B cell (primary cell): ENCODE measurements around the gene RAC3. TPM values are rescaled to one million over a fixed set of nuclear protein-coding genes. Genes with fewer than 3 reads are reported as not detected.

Experiments
- ATAC-seq: fragments of 200-7000 bp; cut with Tn5 transposase; one replicate; pipeline ENCODE4 v1.10.0; 2021; ENCODE audit warnings: low read depth, mild to moderate bottlenecking, moderate number of reproducible peaks, moderate library complexity
- CTCF ChIA-PET: fragments of 350-600 bp; sonication (Branson Sonifier 250); formaldehyde crosslinking; loops from one replicate; lab custom pipeline; 2021; ENCODE audit warnings: antibody characterized with exemption, inconsistent platforms; lab: Charles Lee
- POLR2A ChIA-PET: fragments of 350-600 bp; sonication (Branson Sonifier 250); formaldehyde crosslinking; loops from one replicate; lab custom pipeline; 2021; ENCODE audit warnings: antibody characterized with exemption; lab: Charles Lee
- DNase-seq: peaks from one replicate; pipeline ENCODE4 v3.0.0; 2013
- H2AFZ ChIP-seq: 2 replicates; pipeline ENCODE4 v1.6.1; 2012; ENCODE audit warnings: mild to moderate bottlenecking, low read depth, low read length; ENCODE audit not compliant: insufficient read depth, poor library complexity, severe bottlenecking
- H3K27ac ChIP-seq, 2 donors: 1 replicate in 1 of 2; 2 replicates in 1 of 2; pipeline ENCODE4 v1.5.1; 2012 to 2013; ENCODE audit warnings: low read length in 2 of 2, mild to moderate bottlenecking in 2 of 2, moderate library complexity in 1 of 2
- H3K27me3 ChIP-seq, 4 experiments: fragments of 200-600 bp in 1 of 4; sonication (generic) in 1 of 4; replicated peaks in 1 of 4; 1 replicate in 2 of 4; 2 replicates in 2 of 4; pipeline versions ENCODE4 v1.6.1 to v1.7.0; 2013 to 2016; ENCODE audit warnings: low read length in 3 of 4, mild to moderate bottlenecking in 2 of 4, mixed read lengths in 1 of 4, moderate library complexity in 1 of 4; ENCODE audit not compliant: insufficient read depth in 4 of 4, control insufficient read depth in 3 of 4; ENCODE audit errors: control extremely low read depth in 1 of 4
- H3K36me3 ChIP-seq, 2 experiments: replicated peaks in 1 of 2; 1 replicate in 1 of 2; 2 replicates in 1 of 2; pipeline versions ENCODE4 v1.6.1 to v1.7.1; 2013; ENCODE audit warnings: low read length in 1 of 2; ENCODE audit not compliant: insufficient read depth in 2 of 2, control insufficient read depth in 1 of 2; ENCODE audit errors: control extremely low read depth in 1 of 2, extremely low read depth in 1 of 2
- H3K4me1 ChIP-seq, 2 donors: fragments of 200-600 bp in 1 of 2; sonication (generic) in 1 of 2; 1 replicate in 1 of 2; 2 replicates in 1 of 2; pipeline versions ENCODE4 v1.5.1 to v1.6.1; 2013 to 2017; ENCODE audit warnings: low read length in 2 of 2; ENCODE audit not compliant: control insufficient read depth in 2 of 2, insufficient read depth in 2 of 2
- H3K4me2 ChIP-seq: replicated peaks from 2 replicates; pipeline ENCODE3; 2012; ENCODE audit warnings: mild to moderate bottlenecking, low read depth, low read length; ENCODE audit not compliant: poor library complexity, severe bottlenecking
- H3K4me3 ChIP-seq, 5 experiments: fragments of 200-600 bp in 1 of 5; sonication (generic) in 1 of 5; 1 replicate in 3 of 5; 2 replicates in 2 of 5; pipeline versions ENCODE4 v1.5.1 to v1.7.0; 2011 to 2016; ENCODE audit warnings: low read length in 4 of 5, mild to moderate bottlenecking in 4 of 5, low read depth in 2 of 5, control low read depth in 1 of 5, moderate library complexity in 1 of 5; ENCODE audit not compliant: insufficient read depth in 1 of 5; ENCODE audit errors: control extremely low read depth in 1 of 5, extremely low read depth in 1 of 5
- H3K79me2 ChIP-seq: fragments of 200-600 bp; sonication (generic); one replicate; pipeline ENCODE4 v1.6.0; 2016; ENCODE audit warnings: low read length; ENCODE audit not compliant: control insufficient read depth, insufficient read depth
- H3K9ac ChIP-seq: fragments of 200-600 bp; sonication (generic); 2 replicates; pipeline ENCODE4 v1.6.1; 2017; ENCODE audit warnings: mild to moderate bottlenecking, low read length, moderate library complexity
- H3K9me3 ChIP-seq, 3 donors: one replicate each; pipeline versions ENCODE4 v1.6.1 to v1.7.1; 2013; ENCODE audit warnings: low read length in 2 of 3; ENCODE audit not compliant: control insufficient read depth in 2 of 3, insufficient read depth in 1 of 3; ENCODE audit errors: control extremely low read depth in 1 of 3
- H4K20me1 ChIP-seq: 2 replicates; pipeline ENCODE4 v1.6.0; 2012; ENCODE audit warnings: mild to moderate bottlenecking, low read length; ENCODE audit not compliant: insufficient read depth, control insufficient read depth, poor library complexity, severe bottlenecking
- H3K27ac Mint-ChIP-seq: one replicate; pipeline ENCODE4 v1.8.0; 2021; ENCODE audit warnings: mixed read lengths
- H3K27me3 Mint-ChIP-seq: one replicate; pipeline ENCODE4 v1.8.0; 2021; ENCODE audit warnings: mixed read lengths
- H3K4me1 Mint-ChIP-seq: one replicate; pipeline ENCODE4 v1.8.0; 2021; ENCODE audit warnings: mixed read lengths
- H3K4me3 Mint-ChIP-seq: one replicate; pipeline ENCODE4 v1.8.0; 2021; ENCODE audit warnings: mixed read lengths
- H3K9me3 Mint-ChIP-seq: one replicate; pipeline ENCODE4 v1.8.0; 2022; ENCODE audit warnings: mixed read lengths; ENCODE audit not compliant: insufficient read depth
- CTCF ChIP-seq: fragments of 200-600 bp; IDR thresholded peaks from one replicate; pipeline ENCODE4 v1.8.0; 2022; ENCODE audit warnings: antibody characterized with exemption, mild to moderate bottlenecking
- EZH2 ChIP-seq: IDR thresholded peaks from 2 replicates; pipeline ENCODE4 v1.6.1; 2012; ENCODE audit warnings: borderline replicate concordance, low read depth, mild to moderate bottlenecking, moderate library complexity, low read length; ENCODE audit not compliant: insufficient read depth, poor library complexity, severe bottlenecking
- WGBS: methylation state at CpG from one replicate; pipeline ENCODE4 v1.1.5; 2013; ENCODE audit warnings: missing lambda C conversion rate; ENCODE audit not compliant: insufficient coverage; 5-methylcytosine and 5-hydroxymethylcytosine counted together
- intact Hi-C: fragments of 100-400 bp; cut with micrococcal nuclease; formaldehyde crosslinking; loops from one replicate; pipeline ENCODE4 v1.10.0; 2022
- polyA plus RNA-seq: library from polyadenylated mRNA; depleted of rRNA; stranded (reverse); fragments of >200 nt; gene quantifications from 2 replicates; pipeline ENCODE4 v1.2.3, GENCODE V29; 2012
- total RNA-seq, 2 donors: library from RNA; stranded (reverse); fragments of 120-200 nt in 1 of 2; gene quantifications; 1 replicate in 1 of 2; 2 replicates in 1 of 2; pipeline versions ENCODE4 v1.2.3 to v1.2.4, GENCODE V29; 2013 to 2022

RAC3 gene
- total and polyA plus RNA-seq, 2 donors (not counting 1 experiment from before 2014, with no cell fraction given) = 0.62 to 2.0 TPM

GRCh38 chr17:82060614-82061013, 29.1 kb downstream of the RAC3 start:
- Histone ChIP-seq H3K4me3 (no peak overlapping the region), H3K27me3 (no peaks in the 10 kb centered on the region), H3K4me1 (peaks cover 8 to 17% of the 10 kb centered on the region in 2 donors), H2AFZ (no peak overlapping the region), H3K4me2 (no peak overlapping the region), H4K20me1 (peaks cover 8% of the 10 kb centered on the region), H3K79me2 (no peaks in the 10 kb centered on the region), H3K36me3 (peaks cover 0 to 41% of the 10 kb centered on the region in 2 experiments), H3K27ac (no peak overlapping the region), H3K9ac (no peak overlapping the region), H3K9me3 (no peaks in the 10 kb centered on the region)
- WGBS = 94% methylated on average over 14 of the region's 14 CpGs
- intact Hi-C loops = no loop called here
- CTCF ChIA-PET = no interaction called here
- DNase-seq (no peak), ATAC-seq (no peak)
- Mint-ChIP-seq H3K4me3 (no peak overlapping the region), H3K27ac (no peak overlapping the region), H3K4me1 (peaks cover 8% of the 10 kb centered on the region), H3K27me3 (no peaks in the 10 kb centered on the region), H3K9me3 (no peaks in the 10 kb centered on the region)
- TF ChIP-seq CTCF (no peak), EZH2 (no peak)
- POLR2A ChIA-PET = no interaction called here

DNA sequence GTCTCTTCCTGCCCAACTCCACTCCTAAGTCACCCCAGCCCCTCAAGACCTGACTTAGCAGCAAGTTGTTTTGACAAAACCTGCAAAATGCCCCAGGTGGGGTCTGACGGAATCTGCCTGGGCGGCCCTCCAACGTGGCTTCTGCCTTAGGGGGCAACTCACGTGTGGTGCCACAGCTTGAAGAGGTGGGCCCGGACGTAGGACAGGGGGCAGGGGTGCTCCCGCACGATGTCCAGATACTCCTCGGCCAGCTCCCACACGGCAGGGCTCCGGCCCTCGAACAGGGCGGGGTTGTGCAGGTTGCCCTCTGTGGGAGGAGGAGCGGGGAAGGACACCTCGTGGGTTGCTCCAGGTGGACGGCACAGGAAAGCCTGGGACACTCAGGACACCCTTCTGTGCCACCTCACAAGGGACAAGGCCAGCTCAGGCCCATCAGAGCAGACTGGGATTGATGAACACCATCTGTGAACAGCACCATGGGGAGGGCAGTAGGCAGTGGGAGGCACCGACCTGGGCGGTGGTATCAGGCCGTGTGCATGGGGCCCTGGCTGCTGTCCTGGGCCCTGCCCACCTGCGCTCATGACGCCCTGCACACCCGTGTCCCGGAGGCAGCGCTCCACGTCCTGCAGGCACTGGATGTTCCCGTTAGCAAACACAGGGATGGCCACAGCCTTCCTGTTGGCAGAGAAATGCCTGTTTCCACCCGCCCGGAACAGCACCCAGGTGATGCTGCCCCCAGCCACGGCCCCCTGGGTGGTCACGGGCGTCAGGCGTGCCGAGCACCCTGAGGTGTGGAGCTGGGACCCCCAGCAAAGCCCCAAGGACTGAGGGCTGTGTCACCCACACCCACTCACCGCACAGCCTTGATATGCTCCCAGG, 29.8 kb downstream of the RAC3 start:
- H3K27ac Mint-ChIP-seq = no peak overlapping the region
- peaks cover 11% of the 10 kb centered on the region for H3K4me1 Mint-ChIP-seq
- Histone ChIP-seq H3K9me3 (no peaks in the 10 kb centered on the region), H3K4me2 (no peak overlapping the region), H3K4me3 (no peak overlapping the region), H2AFZ (no peak overlapping the region), H3K27ac (no peak overlapping the region), H3K36me3 (peaks cover 0 to 36% of the 10 kb centered on the region in 2 experiments), H4K20me1 (peaks cover 8% of the 10 kb centered on the region), H3K9ac (no peak overlapping the region), H3K4me1 (peaks cover 12 to 23% of the 10 kb centered on the region in 2 donors), H3K79me2 (peaks cover 5% of the 10 kb centered on the region), H3K27me3 (no peaks in the 10 kb centered on the region)
- intact Hi-C loops = no loop called here
- CTCF ChIA-PET = no interaction called here
- H3K4me3 Mint-ChIP-seq = no peak overlapping the region
- no peak for ATAC-seq
- no peak for DNase-seq
- 95% methylated on average over 31 of the region's 34 CpGs for WGBS
- H3K9me3 Mint-ChIP-seq = no peaks in the 10 kb centered on the region
- no peaks in the 10 kb centered on the region for H3K27me3 Mint-ChIP-seq
- POLR2A ChIA-PET = no interaction called here
- no peak for TF ChIP-seq CTCF
- TF ChIP-seq EZH2 = no peak
